ENCODE data around the gene CTSC. TPM values are rescaled to one million over a fixed set of nuclear protein-coding genes. Genes with fewer than 3 reads are reported as not detected.

CTSC gene
- total RNA-seq, result 373 and 451 TPM in 2 replicates

GRCh38 chr11:88337181-88337986, at the start of gene CTSC:
Gene CTSC, minus strand, starts transcription at chr11:88337736. Its CDS starts 64 bp downstream, at chr11:88337672.

Other genes with a start within 250 kb of the CTSC start
- 86.3 and 86.4 TPM in 2 replicates for gene RAB38, start 162.3 kb downstream of the CTSC start, total RNA-seq